Measurements from ENCODE around the gene NR6A1. TPM values are rescaled to one million over a fixed set of nuclear protein-coding genes. Genes with fewer than 3 reads are reported as not detected.

The NR6A1 gene
- total RNA-seq, 1 donor from 2014 or later = 4.0 TPM

- peak; percentile 79 for ATAC-seq
- no peak for TF ChIP-seq CTCF (IDR thresholded peaks at IDR 0.05)
- Histone ChIP-seq H3K4me3 (no peak overlapping the region), H3K9me3 (no peaks in the 10 kb centered on the region), H3K27me3 (no peaks in the 10 kb centered on the region), H3K36me3 (no peaks in the 10 kb centered on the region), H3K4me1 (peaks cover 21% of the 10 kb centered on the region), H3K27ac (peak overlapping the region; percentile 51)
- DNase-seq = peak; percentile 70
- intact Hi-C loops (cut with DNase I) = no loop called here
These were observed 29.5 kb upstream of the NR6A1 start for GRCh38 chr9:124800306-124801259.

DNA sequence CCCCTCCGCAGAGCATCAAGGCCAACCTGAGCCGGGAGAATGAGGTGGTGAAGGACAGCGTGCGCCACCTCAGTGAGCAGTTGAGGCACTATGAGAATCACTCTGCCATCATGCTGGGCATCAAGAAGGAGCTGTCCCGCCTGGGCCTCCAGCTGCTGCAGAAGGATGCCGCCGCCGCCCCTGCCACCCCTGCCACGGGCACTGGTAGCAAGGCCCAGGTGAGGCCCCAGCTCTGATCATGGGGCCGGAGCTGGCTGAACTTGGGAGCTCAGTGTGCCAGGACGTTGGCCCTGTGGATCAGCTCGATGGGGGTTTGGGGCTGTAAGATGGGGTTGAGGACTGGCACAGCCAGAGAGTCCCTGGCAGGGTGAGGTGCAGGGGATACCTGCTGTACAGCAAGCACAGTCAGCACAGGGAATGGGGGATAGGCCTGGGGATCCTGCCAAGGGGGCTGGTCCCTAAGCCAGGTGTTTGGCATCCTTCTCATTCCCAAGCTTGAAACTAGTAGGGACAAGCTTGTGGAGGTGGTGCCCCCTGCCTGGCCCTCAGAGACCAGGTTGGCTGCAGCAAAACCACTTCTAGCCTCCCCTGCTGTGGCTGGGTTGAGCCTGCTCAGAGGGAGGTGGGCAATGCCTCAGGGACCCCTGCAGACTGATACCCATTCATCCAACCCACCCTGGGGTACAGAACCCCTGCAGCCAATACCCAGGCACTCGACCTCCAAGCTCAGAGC, 28.3 kb upstream of the NR6A1 start:
- Histone ChIP-seq H3K4me3 (no peak overlapping the region), H3K9me3 (no peaks in the 10 kb centered on the region), H3K27ac (no peak overlapping the region), H3K36me3 (no peaks in the 10 kb centered on the region), H3K4me1 (peaks cover 26% of the 10 kb centered on the region), H3K27me3 (no peaks in the 10 kb centered on the region)
- DNase-seq (no peak), ATAC-seq (no peak)
- intact Hi-C loops (cut with DNase I) = no loop called here
- TF ChIP-seq CTCF (IDR thresholded peaks at IDR 0.05) = no peak

- H3K36me3 ChIP-seq = no peaks in the 10 kb centered on the region
- H3K27me3 ChIP-seq = no peaks in the 10 kb centered on the region
- DNase-seq (no peak), ATAC-seq (no peak)
- no peaks in the 10 kb centered on the region for H3K9me3 ChIP-seq
- H3K4me3 ChIP-seq = no peak overlapping the region
- H3K4me1 ChIP-seq = peaks cover 34% of the 10 kb centered on the region
- no peak overlapping the region for H3K27ac ChIP-seq
- no peak for TF ChIP-seq CTCF (IDR thresholded peaks at IDR 0.05)
- intact Hi-C loops (cut with DNase I) = no loop called here
These were observed 26.4 kb upstream of the NR6A1 start for GRCh38 chr9:124797343-124798103.

- intact Hi-C loops (cut with DNase I) = no loop called here
- Histone ChIP-seq H3K4me3 (no peak overlapping the region), H3K9me3 (no peaks in the 10 kb centered on the region), H3K27me3 (no peaks in the 10 kb centered on the region), H3K27ac (peak overlapping the region; percentile 11), H3K4me1 (peaks cover 34% of the 10 kb centered on the region), H3K36me3 (no peaks in the 10 kb centered on the region)
- TF ChIP-seq CTCF (IDR thresholded peaks at IDR 0.05) = no peak
- ATAC-seq (peak; percentile 29), DNase-seq (no peak)
These were observed 24.8 kb upstream of the NR6A1 start for GRCh38 chr9:124795881-124796431.

GRCh38 chr9:124794902-124795491, 23.9 kb upstream of the NR6A1 start:
- Histone ChIP-seq H3K4me3 (no peak overlapping the region), H3K27me3 (no peaks in the 10 kb centered on the region), H3K27ac (peak overlapping the region; percentile 11), H3K4me1 (peaks cover 24% of the 10 kb centered on the region), H3K36me3 (no peaks in the 10 kb centered on the region), H3K9me3 (no peaks in the 10 kb centered on the region)
- TF ChIP-seq CTCF (IDR thresholded peaks at IDR 0.05) = no peak
- intact Hi-C loops (cut with DNase I) = no loop called here
- ATAC-seq (peak; percentile 39), DNase-seq (no peak)

All from upper lobe of right lung (tissue), 1 donor.